Left renal cortex interstitium (tissue), 4 donors: Measurements from ENCODE around the gene LRRC8A. TPM values are rescaled to one million over a fixed set of nuclear protein-coding genes. Genes with fewer than 3 reads are reported as not detected.
"Not testable (repeated sequence)": the region's sequence is repeated elsewhere in the genome, so short reads cannot be mapped to it uniquely, and the experiment has no call there.

Source experiments
- DNase-seq, 4 donors: peaks; one replicate each; pipeline ENCODE4 v3.0.0-alpha.2; 2013; ENCODE audit warnings: low read depth in 4 of 4, low spot score in 2 of 4, missing footprints in 1 of 4
- polyA plus RNA-seq, 4 donors: library from polyadenylated mRNA; unstranded; fragments of 120-200 nt; gene quantifications; one replicate each; pipeline ENCODE4 v1.2.1, GENCODE V29; 2013; ENCODE audit not compliant: insufficient read length in 4 of 4

The LRRC8A gene
- polyA plus RNA-seq = 10 to 100 TPM; 26.8 to 34.8 (median 30.8) TPM

DNA sequence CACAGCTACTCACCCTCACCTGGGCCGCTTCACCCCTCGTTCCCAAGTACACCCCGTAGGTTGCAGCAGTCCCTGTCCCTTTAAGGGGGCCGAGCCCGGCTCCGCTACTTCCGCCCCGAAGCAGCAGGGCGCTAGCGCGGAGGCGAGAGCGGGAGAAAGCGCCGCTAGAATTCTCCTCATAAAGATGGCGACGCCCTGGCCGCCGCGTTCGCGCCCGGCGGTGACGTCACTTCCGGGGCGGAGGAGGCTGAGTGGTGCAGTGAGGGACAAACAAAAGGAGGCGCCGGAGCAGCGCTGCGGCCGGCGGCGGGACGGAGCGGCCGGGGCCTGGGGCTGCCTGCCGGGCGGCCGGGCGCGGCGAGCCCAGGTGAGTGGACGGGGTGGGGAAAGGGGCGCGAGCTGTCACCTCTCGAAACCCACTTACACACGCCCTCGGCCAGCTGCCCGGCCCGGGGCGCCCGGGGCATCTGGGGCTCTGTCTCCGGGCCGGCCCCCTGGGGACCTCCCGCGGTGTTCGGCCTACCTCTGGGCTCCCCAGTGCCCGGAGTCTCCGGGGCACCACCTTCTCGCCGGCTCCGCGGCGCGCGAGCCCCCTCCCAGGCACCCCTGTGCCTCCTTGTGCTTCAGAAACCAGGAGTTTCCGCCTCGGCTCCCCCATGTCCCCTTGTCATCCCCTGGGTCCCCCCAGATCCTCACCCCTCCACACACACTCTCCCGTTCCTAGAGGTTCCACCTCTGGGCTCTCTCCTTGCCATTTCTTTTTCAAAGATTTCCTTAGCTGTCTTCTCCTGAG lies at the start of gene LRRC8A, which contains the start of gene KYAT1:
Gene LRRC8A (plus strand): TSS at position 250 of the 793 bp plus-strand sequence. CDS start 25,032 bp downstream, outside the sequence.
Gene KYAT1 (minus strand): TSS at position 67 of the 793 bp plus-strand sequence. CDS start 36,545 bp downstream, outside the sequence.
- DNase-seq = peak; percentile 82 to 95 (median 91)

DNA sequence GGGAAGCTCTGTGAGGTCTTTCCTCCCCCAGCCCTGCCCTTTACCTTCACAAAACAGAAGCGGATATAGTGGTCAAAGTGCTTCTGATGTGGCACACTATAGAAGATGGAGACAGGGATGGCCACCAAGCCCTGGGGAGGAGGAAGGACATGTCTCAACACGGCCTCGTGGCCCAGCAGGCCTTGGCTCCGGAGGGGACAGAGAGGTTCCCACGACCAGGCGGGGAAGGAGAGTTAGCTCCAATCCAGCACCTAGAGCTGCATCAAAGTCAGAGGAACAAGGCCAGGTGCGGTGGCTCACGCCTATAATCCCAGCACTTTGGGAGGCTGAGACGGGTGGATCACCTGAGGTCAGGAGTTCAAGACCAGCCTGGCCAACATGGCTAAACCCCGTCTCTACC lies 48.2 kb upstream of the LRRC8A start:
- DNase-seq = no peak

GRCh38 chr9:128835246-128836210 lies 46.4 kb upstream of the LRRC8A start:
- DNase-seq = no peak

DNA sequence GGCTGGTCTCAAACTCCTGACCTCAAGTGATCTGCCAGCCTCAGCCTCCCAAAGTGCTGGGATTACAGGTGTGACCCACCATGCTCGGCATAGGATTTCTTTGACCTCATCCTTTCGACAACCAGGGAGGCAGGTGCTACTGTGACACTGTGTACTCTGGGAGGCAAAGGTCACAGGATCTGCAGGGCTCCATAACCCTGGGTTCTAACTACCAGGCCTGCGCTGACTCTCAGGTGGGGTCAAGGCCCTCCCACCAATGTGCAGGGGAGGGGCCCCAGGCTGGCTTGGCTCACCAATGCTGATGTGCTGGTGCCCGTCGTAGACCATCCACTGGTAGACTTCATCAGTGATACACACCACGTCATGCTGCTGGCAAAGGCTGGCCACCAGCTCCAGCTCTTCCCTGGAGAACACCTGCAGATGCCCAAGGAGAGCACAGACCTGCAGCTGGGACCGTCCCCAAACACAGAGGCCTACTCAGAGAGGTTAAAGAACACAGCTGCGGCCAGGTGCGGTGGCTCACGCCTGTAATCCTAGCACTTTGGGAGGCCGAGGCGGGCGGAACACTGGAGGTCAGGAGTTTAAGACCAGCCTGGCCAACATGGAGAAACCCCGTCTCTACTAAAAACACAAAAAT lies 45.3 kb upstream of the LRRC8A start:
- DNase-seq = no peak

GRCh38 chr9:128838338-128838737 lies 43.6 kb upstream of the LRRC8A start:
- DNase-seq = no peak

DNA sequence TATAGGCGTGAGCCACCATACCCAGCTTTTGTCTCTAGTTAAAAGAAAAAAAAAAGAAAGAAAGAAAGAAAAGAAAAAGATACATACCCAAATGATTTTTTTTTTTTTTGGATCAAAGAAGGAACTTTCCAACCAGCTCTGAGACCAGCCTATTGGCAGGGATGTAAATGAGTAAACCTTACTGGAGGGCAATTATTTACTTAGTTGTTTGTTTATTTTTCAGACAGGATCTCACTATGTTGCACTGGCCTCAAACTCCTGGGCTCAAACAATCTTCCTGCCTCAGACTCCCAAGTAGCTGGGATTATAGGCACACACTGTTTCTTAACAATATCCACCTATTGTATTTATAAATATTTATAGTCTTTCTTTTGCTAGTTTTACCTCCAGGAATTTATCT lies 41.4 kb upstream of the LRRC8A start:
- DNase-seq = no peak

DNA sequence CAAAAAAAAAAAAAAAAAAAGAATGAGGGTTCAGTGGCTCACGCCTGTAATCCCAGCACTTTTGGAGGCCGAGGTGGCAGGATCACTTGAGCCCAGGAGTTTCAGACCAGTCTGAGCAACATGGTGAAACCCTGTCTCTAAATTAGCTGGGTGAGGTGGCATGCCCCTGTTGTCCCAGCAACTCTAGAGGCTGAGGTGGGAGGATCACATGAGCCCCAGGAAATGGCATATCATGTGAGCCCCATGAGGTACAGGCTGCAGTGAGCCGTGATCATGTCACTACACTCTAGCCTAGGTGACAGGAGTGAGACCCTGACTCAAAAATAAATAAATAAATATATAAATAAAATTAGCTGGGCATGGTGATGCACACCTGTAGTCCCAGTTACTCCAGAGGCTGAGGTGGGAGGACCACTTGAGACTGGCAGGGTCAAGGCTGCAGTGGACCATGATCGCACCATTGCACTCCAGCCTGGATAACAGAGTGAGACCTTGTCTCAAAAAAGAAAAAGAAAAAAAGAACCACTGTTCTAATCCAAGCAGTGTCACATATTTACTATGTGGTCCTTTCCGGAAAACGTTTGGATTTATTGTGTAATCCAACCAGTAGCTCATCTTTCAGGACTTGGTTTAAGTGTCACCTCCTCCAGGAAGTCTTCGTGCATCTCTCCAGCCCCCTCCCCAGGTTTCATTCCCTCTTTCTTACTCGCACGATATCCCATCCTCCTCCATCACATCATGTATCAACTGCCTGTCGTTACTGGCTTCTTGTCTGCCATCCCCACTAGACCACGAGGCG lies 40.0 kb upstream of the LRRC8A start:
- no peak for DNase-seq

DNA sequence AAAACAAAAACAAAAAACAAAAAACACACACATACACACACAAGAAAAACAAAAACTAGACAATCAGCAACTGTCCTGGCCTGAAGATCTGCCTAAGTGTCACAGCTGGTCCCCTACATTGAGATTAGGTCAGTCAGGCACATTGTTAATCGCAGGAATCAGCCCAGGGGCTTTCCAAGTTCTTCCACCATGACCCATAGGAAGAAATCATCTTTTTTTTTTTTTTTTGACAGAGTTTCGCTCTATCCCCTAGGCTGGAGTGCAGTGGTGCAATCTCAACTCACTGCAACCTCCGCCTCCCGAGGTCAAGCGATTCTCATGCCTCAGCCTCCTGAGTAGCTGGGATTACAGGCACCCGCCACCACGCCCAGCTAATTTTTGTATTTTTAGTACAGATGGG lies 38.8 kb upstream of the LRRC8A start:
- not testable (repeated sequence) for DNase-seq

- DNase-seq = no peak
Observed at GRCh38 chr9:128845186-128845931, 36.6 kb upstream of the LRRC8A start.

- DNase-seq = no peak
Observed at GRCh38 chr9:128846680-128847030, 35.3 kb upstream of the LRRC8A start.

DNA sequence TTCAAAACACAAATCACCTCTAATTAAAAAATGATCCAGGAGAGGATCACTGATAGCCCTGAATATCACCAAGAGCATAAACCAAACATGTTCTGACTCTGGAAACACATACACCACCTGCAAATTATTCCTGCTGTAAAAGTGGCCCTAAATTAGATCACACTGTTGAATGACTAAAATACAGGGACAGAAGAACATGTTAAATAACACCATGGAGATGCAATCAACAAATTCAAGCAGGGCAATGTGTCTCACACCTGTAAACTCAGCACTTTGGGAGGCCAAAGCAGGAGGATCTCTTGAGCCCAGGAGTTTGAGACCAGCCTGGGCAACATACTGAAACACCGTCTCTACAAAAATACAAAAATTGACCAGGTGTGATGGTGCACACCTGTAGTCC lies 34.1 kb upstream of the LRRC8A start:
- no peak for DNase-seq

GRCh38 chr9:128851024-128851423 lies 30.9 kb upstream of the LRRC8A start:
- DNase-seq = not testable (repeated sequence)

- not testable (repeated sequence) for DNase-seq
Observed at GRCh38 chr9:128851779-128852600, 29.9 kb upstream of the LRRC8A start.

GRCh38 chr9:128852646-128853045 lies 29.3 kb upstream of the LRRC8A start:
- not testable (repeated sequence) for DNase-seq

GRCh38 chr9:128854454-128854853 lies 27.5 kb upstream of the LRRC8A start:
- not testable (repeated sequence) for DNase-seq

DNA sequence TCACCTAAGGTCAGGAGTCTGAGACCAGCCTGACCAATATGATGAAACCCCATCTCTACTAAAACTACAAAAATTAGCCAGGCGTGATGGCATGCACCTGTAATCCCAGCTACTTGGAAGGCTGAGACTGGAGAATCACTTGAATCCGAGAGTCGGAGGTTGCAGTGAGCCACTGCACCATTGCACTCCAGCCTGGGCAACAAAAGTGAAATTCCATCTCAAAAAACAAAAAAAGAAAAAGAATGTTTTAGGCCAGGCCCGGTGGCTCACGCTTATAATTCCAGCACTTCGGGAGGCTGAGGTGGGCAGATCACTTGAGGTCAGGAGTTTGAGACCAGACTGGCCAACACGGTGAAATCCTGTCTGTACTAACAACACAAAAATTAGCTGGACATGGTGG lies 23.5 kb upstream of the LRRC8A start:
- DNase-seq = not testable (repeated sequence)

GRCh38 chr9:128860937-128861336 lies 21.0 kb upstream of the LRRC8A start:
- DNase-seq = no peak

DNA sequence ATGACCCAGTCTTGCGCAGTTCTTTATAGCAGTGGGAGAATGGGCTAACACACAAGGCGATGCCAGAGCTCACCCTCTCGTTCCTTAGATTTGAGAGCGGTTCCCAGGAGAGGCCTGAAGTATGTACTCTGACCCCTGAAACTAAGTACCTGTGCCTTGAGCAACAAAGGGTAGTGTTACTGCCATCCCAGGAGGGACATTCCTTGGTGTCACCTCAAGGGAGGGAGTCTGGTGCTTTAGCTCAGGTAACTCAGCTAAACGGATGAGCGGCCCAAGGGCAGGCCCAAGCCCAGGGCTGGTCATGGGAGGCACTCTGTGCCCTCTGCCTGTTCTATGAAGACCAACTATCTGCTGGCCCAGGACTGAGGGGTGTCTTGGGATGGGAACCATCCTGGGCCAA lies 20.4 kb upstream of the LRRC8A start:
- no peak for DNase-seq
